Measurements from ENCODE around the gene FRMD4A.
"Not testable (repeated sequence)": the region's sequence is repeated elsewhere in the genome, so short reads cannot be mapped to it uniquely, and the experiment has no call there.

Gene FRMD4A

GRCh38 chr10:13767148-13767547, 563.6 kb downstream of the FRMD4A start:
- DNase-seq: not testable (repeated sequence)

- DNase-seq: no peak
Observed at GRCh38 chr10:13765641-13766341, 564.9 kb downstream of the FRMD4A start.

GRCh38 chr10:13761490-13762091, 569.1 kb downstream of the FRMD4A start:
- DNase-seq: no peak

GRCh38 chr10:13759168-13759567, 571.6 kb downstream of the FRMD4A start:
- DNase-seq: no peak

GRCh38 chr10:13758756-13759155, 572.0 kb downstream of the FRMD4A start:
- DNase-seq: no peak

- DNase-seq: no peak
Observed at GRCh38 chr10:13758312-13758711, 572.4 kb downstream of the FRMD4A start.

GRCh38 chr10:13754277-13754676, 576.4 kb downstream of the FRMD4A start:
- no peak for DNase-seq

GRCh38 chr10:13751191-13751764, 579.4 kb downstream of the FRMD4A start:
- DNase-seq: no peak

- no peak for DNase-seq
Observed at GRCh38 chr10:13750299-13751190, 580.2 kb downstream of the FRMD4A start.

- no peak for DNase-seq
Observed at GRCh38 chr10:13745271-13745670, 585.5 kb downstream of the FRMD4A start.

- DNase-seq: no peak
Observed at GRCh38 chr10:13743963-13744362, 586.8 kb downstream of the FRMD4A start.

- DNase-seq: no peak
Observed at GRCh38 chr10:13743101-13743693, 587.5 kb downstream of the FRMD4A start.

- DNase-seq: no peak
Observed at GRCh38 chr10:13741438-13741837, 589.3 kb downstream of the FRMD4A start.

GRCh38 chr10:13740461-13740860, 590.3 kb downstream of the FRMD4A start:
- DNase-seq: no peak

- DNase-seq: no peak
Observed at GRCh38 chr10:13739183-13739582, 591.5 kb downstream of the FRMD4A start.

- DNase-seq: no peak
Observed at GRCh38 chr10:13736506-13736905, 594.2 kb downstream of the FRMD4A start.

- DNase-seq: no peak
Observed at GRCh38 chr10:13734151-13734550, 596.6 kb downstream of the FRMD4A start.

- DNase-seq: no peak
Observed at GRCh38 chr10:13733071-13733470, 597.7 kb downstream of the FRMD4A start.

- DNase-seq: no peak
Observed at GRCh38 chr10:13732465-13732881, 598.3 kb downstream of the FRMD4A start.

GRCh38 chr10:13731799-13732198, 598.9 kb downstream of the FRMD4A start:
- DNase-seq: no peak

GRCh38 chr10:13730956-13731355, 599.8 kb downstream of the FRMD4A start:
- no peak for DNase-seq

GRCh38 chr10:13730306-13730652, 600.4 kb downstream of the FRMD4A start:
- DNase-seq: no peak

Data from NCI-H1436 treated with DMSO at 0.1 percent for 48 hours (cell line).